ENCODE data around the gene RAMP2.
A peak's percentile ranks its signal among the peaks of the same experiment; 100 is the strongest.

The RAMP2 gene

DNA sequence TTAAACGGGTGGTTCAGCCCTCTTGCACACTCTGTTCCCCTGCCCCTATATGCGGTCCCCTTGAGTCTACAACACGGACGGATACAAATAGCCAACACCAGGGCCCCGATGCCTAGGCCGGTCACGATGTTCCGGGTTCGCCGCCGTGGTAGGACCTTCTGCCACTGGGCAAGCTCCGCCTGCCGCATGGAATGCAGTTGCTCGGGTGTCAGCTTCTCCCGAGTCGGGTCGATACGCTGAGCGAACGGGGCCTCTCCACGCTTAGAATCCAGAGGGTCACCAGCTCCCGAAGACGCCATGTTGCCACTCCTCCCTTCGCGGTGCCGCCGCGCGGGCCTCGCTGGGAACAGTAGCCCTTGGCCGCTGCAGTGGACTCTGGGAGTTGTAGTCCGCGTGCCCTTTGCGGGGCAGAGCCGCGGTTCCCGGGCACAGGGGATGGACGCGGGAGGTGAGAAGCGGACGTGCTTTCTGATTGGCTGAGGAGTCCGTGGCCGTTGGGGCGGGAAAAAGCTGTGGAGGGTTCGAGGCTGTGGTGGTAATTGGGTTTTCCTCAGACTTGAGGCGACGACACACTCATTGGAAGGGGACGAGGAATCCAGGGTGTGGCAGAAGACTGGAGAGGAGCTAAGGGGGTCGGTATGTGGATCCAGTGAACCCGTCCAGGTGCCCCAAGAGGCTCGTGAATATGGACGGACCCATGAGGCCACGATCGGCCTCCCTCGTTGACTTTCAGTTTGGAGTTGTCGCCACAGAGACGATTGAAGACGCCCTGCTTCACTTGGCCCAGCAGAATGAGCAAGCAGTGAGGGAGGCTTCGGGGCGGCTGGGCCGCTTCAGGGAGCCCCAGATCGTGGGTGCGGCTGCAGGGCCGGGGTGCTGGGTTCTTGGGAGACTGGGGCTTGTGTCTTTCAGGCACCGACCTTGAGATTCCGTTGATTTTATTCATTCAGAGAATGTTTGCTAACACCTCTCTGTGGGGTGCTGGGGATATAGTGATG is 37.7 kb downstream of the RAMP2 start, which contains the start of the genes CNTD1 and COA3 (continued):
- TF ChIP-seq ZNF623 (tag by site-specific recombination; IDR thresholded peaks at IDR 0.05), result no peak
- no peak for TF ChIP-seq ZNF248 (tag by site-specific recombination; IDR thresholded peaks at IDR 0.05)
- TF ChIP-seq ZNF37A (tag by site-specific recombination; IDR thresholded peaks at IDR 0.05), result no peak
- peak; percentile 98 for TF ChIP-seq ZBTB8A (tag by site-specific recombination; IDR thresholded peaks at IDR 0.05)
- TF ChIP-seq ZNF354C (tag by site-specific recombination; IDR thresholded peaks at IDR 0.05; ENCODE audit: borderline replicate concordance, low read depth), result no peak
- TF ChIP-seq ZXDB (tag by site-specific recombination; IDR thresholded peaks at IDR 0.05), result peak; percentile 87
- TF ChIP-seq ZNF292 (tag by site-specific recombination; IDR thresholded peaks at IDR 0.05; ENCODE audit: borderline replicate concordance, low read depth), result no peak
- TF ChIP-seq ZBTB21 (tag by site-specific recombination; IDR thresholded peaks at IDR 0.05), result no peak
- TF ChIP-seq SCRT1 (tag by site-specific recombination; IDR thresholded peaks at IDR 0.05; ENCODE audit: borderline replicate concordance), result no peak
- TF ChIP-seq HOXD13 (CRISPR knock-in tag; IDR thresholded peaks at IDR 0.05; ENCODE audit: borderline replicate concordance), result no peak
- 0 out of 2 replicates have a peak, but pooled peaks have one; percentile 34 for TF ChIP-seq RBAK (tag by site-specific recombination; IDR thresholded peaks at IDR 0.05)
- no peak for TF ChIP-seq ZNF544 (tag by site-specific recombination; IDR thresholded peaks at IDR 0.05)
- no peak for TF ChIP-seq ZNF549 (tag by site-specific recombination; IDR thresholded peaks at IDR 0.05)
- TF ChIP-seq ZNF677 (tag by site-specific recombination; IDR thresholded peaks at IDR 0.05), result no peak
- no peak for TF ChIP-seq ATF2 (tag by site-specific recombination; IDR thresholded peaks at IDR 0.05; ENCODE audit: low read depth)
- no peak for TF ChIP-seq ZNF585B (tag by site-specific recombination; IDR thresholded peaks at IDR 0.05)
- TF ChIP-seq ZNF626 (tag by site-specific recombination; IDR thresholded peaks at IDR 0.05), result no peak
- 0 out of 2 replicates have a peak, but pooled peaks have one; percentile 26 for TF ChIP-seq ZSCAN4 (tag by site-specific recombination; IDR thresholded peaks at IDR 0.05)
- no peak for TF ChIP-seq ZNF175 (tag by site-specific recombination; IDR thresholded peaks at IDR 0.05)
- TF ChIP-seq, protein P1, sequence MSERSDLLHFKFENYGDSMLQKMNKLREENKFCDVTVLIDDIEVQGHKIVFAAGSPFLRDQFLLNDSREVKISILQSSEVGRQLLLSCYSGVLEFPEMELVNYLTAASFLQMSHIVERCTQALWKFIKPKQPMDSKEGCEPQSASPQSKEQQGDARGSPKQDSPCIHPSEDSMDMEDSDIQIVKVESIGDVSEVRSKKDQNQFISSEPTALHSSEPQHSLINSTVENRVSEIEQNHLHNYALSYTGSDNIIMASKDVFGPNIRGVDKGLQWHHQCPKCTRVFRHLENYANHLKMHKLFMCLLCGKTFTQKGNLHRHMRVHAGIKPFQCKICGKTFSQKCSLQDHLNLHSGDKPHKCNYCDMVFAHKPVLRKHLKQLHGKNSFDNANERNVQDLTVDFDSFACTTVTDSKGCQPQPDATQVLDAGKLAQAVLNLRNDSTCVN (tag by site-specific recombination; optimal IDR thresholded peaks at IDR 0.05), result peak; percentile 90
- TF ChIP-seq ZFP41 (tag by site-specific recombination; IDR thresholded peaks at IDR 0.05; ENCODE audit: borderline replicate concordance), result no peak
- TF ChIP-seq ZNF239 (tag by site-specific recombination; IDR thresholded peaks at IDR 0.05), result no peak
- no peak for TF ChIP-seq ZNF510 (tag by site-specific recombination; IDR thresholded peaks at IDR 0.05; ENCODE audit: insufficient replicate concordance)
- TF ChIP-seq, protein P2, sequence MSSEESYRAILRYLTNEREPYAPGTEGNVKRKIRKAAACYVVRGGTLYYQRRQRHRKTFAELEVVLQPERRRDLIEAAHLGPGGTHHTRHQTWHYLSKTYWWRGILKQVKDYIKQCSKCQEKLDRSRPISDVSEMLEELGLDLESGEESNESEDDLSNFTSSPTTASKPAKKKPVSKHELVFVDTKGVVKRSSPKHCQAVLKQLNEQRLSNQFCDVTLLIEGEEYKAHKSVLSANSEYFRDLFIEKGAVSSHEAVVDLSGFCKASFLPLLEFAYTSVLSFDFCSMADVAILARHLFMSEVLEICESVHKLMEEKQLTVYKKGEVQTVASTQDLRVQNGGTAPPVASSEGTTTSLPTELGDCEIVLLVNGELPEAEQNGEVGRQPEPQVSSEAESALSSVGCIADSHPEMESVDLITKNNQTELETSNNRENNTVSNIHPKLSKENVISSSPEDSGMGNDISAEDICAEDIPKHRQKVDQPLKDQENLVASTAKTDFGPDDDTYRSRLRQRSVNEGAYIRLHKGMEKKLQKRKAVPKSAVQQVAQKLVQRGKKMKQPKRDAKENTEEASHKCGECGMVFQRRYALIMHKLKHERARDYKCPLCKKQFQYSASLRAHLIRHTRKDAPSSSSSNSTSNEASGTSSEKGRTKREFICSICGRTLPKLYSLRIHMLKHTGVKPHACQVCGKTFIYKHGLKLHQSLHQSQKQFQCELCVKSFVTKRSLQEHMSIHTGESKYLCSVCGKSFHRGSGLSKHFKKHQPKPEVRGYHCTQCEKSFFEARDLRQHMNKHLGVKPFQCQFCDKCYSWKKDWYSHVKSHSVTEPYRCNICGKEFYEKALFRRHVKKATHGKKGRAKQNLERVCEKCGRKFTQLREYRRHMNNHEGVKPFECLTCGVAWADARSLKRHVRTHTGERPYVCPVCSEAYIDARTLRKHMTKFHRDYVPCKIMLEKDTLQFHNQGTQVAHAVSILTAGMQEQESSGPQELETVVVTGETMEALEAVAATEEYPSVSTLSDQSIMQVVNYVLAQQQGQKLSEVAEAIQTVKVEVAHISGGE (tag by site-specific recombination; conservative IDR thresholded peaks at IDR 0.05; ENCODE audit: low read depth), result peak; percentile 86
- TF ChIP-seq WT1 (tag by site-specific recombination; IDR thresholded peaks at IDR 0.05), result no peak
- no peak for TF ChIP-seq ZNF624 (tag by site-specific recombination; IDR thresholded peaks at IDR 0.05)
- TF ChIP-seq, protein P3, sequence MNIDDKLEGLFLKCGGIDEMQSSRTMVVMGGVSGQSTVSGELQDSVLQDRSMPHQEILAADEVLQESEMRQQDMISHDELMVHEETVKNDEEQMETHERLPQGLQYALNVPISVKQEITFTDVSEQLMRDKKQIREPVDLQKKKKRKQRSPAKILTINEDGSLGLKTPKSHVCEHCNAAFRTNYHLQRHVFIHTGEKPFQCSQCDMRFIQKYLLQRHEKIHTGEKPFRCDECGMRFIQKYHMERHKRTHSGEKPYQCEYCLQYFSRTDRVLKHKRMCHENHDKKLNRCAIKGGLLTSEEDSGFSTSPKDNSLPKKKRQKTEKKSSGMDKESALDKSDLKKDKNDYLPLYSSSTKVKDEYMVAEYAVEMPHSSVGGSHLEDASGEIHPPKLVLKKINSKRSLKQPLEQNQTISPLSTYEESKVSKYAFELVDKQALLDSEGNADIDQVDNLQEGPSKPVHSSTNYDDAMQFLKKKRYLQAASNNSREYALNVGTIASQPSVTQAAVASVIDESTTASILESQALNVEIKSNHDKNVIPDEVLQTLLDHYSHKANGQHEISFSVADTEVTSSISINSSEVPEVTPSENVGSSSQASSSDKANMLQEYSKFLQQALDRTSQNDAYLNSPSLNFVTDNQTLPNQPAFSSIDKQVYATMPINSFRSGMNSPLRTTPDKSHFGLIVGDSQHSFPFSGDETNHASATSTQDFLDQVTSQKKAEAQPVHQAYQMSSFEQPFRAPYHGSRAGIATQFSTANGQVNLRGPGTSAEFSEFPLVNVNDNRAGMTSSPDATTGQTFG (tag by site-specific recombination; IDR thresholded peaks at IDR 0.05; ENCODE audit: borderline replicate concordance), result no peak
- TF ChIP-seq ZNF350 (tag by site-specific recombination; IDR thresholded peaks at IDR 0.05), result no peak
- no peak for TF ChIP-seq ZNF433 (tag by site-specific recombination; IDR thresholded peaks at IDR 0.05; ENCODE audit: low read depth)
- no peak for TF ChIP-seq HOXC10 (CRISPR knock-in tag; IDR thresholded peaks at IDR 0.05)

Measured in HEK293 (cell line).